K562 (cell line): ENCODE measurements around the gene CD4. TPM values are rescaled to one million over a fixed set of nuclear protein-coding genes. Genes with fewer than 3 reads are reported as not detected.

ENCODE experiments used
- ATAC-seq: fragments of 200-7000 bp; cut with Tn5 transposase; 3 replicates; pipeline ENCODE4 v1.9.1; 2020; ENCODE audit warnings: moderate library complexity
- BruUV-seq: library from RNA; stranded (reverse); fragments of 400-500 nt; replicated peaks from 2 replicates; lab custom pipeline; 2021; lab: Mats Ljungman, UMichigan
- CTCF ChIA-PET: fragments of 300-600 bp; formaldehyde crosslinking; extraction: SDS; loops from one replicate; lab custom pipeline; 2021; ENCODE audit warnings: low intra/inter-chr PET ratio; lab: Yijun Ruan, JAX
- POLR2A ChIA-PET: fragments of 300-600, 350-650 bp; sonication (Branson Sonifier 250); formaldehyde crosslinking; extraction: SDS; loops from one replicate; lab custom pipeline; 2021; ENCODE audit warnings: antibody characterized with exemption, inconsistent platforms; lab: Yijun Ruan, JAX
- DNase-seq, 4 experiments: peaks; one replicate each; pipeline versions ENCODE4 v3.0.0 to v3.0.0-alpha.2; 2011 to 2018; ENCODE audit warnings: low spot score in 3 of 4, mixed read lengths in 3 of 4; ENCODE audit errors: extremely low read depth in 1 of 4
- FAIRE-seq: peaks from 2 replicates; lab custom pipeline; 2011; peaks lifted over from hg19 to GRCh38; lab: Jason Lieb, UNC
- H2AFZ ChIP-seq: 2 replicates; pipeline ENCODE4 v1.6.0; 2011; ENCODE audit warnings: low read depth, low read length, control low read depth, inconsistent platforms
- H3K27ac ChIP-seq: fragments of 200-600 bp; 3 replicates; pipeline ENCODE4 v1.8.0; 2011; ENCODE audit warnings: low read depth, mild to moderate bottlenecking, control low read depth, inconsistent platforms, low read length, moderate library complexity, mixed read lengths; ENCODE audit errors: extremely low read depth
- H3K27me3 ChIP-seq, 2 experiments: fragments of 300-600 bp in 1 of 2; 2 replicates in 1 of 2; 3 replicates in 1 of 2; pipeline versions ENCODE4 v1.6.0 to v1.8.0; 2011; ENCODE audit warnings: inconsistent platforms in 2 of 2, low read length in 2 of 2, mild to moderate bottlenecking in 1 of 2, mixed read lengths in 1 of 2, moderate library complexity in 1 of 2; ENCODE audit not compliant: control insufficient read depth in 2 of 2, insufficient read depth in 2 of 2
- H3K36me3 ChIP-seq: fragments of 300-600 bp; 3 replicates; pipeline ENCODE4 v1.8.0; 2011; ENCODE audit warnings: mild to moderate bottlenecking, low read length, inconsistent platforms; ENCODE audit not compliant: control insufficient read depth, insufficient read depth
- H3K4me1 ChIP-seq, 2 experiments: fragments of 200-600 bp in 1 of 2; replicated peaks in 1 of 2; 2 replicates in 1 of 2; 3 replicates in 1 of 2; pipeline versions ENCODE4 v1.5.1 to v1.8.0; 2011; ENCODE audit warnings: inconsistent platforms in 2 of 2, low read length in 2 of 2, mild to moderate bottlenecking in 1 of 2, mixed read lengths in 1 of 2, moderate library complexity in 1 of 2; ENCODE audit not compliant: control insufficient read depth in 2 of 2, insufficient read depth in 2 of 2
- H3K4me2 ChIP-seq: 2 replicates; pipeline ENCODE4 v1.6.1; 2011; ENCODE audit warnings: low read length, control low read depth, inconsistent platforms, mixed read lengths; ENCODE audit not compliant: insufficient read depth
- H3K4me3 ChIP-seq: fragments of 200-600 bp; sonication (generic), shearing (Covaris generic); 2 replicates; pipeline ENCODE4 v1.5.1; 2016; ENCODE audit warnings: control low read depth, inconsistent platforms
- H3K79me2 ChIP-seq: fragments of 200-600 bp; 3 replicates; pipeline ENCODE4 v1.8.0; 2011; ENCODE audit warnings: low read length, inconsistent platforms; ENCODE audit not compliant: control insufficient read depth, insufficient read depth
- H3K9ac ChIP-seq, 2 experiments: 2 replicates each; pipeline versions ENCODE4 v1.6.0 to v1.6.1; 2011; ENCODE audit warnings: low read depth in 2 of 2, low read length in 2 of 2, control low read depth in 1 of 2, inconsistent platforms in 1 of 2, mild to moderate bottlenecking in 1 of 2, mixed read lengths in 1 of 2; ENCODE audit not compliant: insufficient read depth in 1 of 2
- H3K9me1 ChIP-seq: one replicate; pipeline ENCODE4 v1.6.0; 2011; ENCODE audit warnings: inconsistent platforms, mild to moderate bottlenecking, low read length, moderate library complexity; ENCODE audit not compliant: control insufficient read depth, insufficient read depth
- H3K9me3 ChIP-seq: replicated peaks from 2 replicates; pipeline ENCODE4 v1.5.1; 2011; ENCODE audit warnings: low read depth, low read length, inconsistent platforms; ENCODE audit not compliant: control insufficient read depth, insufficient read depth
- H4K20me1 ChIP-seq: replicated peaks from 2 replicates; pipeline ENCODE4 v1.6.1; 2011; ENCODE audit warnings: low read length, inconsistent platforms, mixed read lengths; ENCODE audit not compliant: control insufficient read depth, insufficient read depth
- CEBPB ChIP-seq: fragments of 450-650 bp; IDR thresholded peaks from 2 replicates; pipeline ENCODE4 v1.6.1; 2016; ENCODE audit warnings: missing genetic modification characterization, missing compliant biosample characterization
- CHD2 ChIP-seq: IDR thresholded peaks from 2 replicates; pipeline ENCODE4 v1.6.1; 2011; ENCODE audit warnings: low read depth, low read length
- CSDE1 ChIP-seq, 2 experiments: fragments of 450-650 bp; IDR thresholded peaks; 2 replicates each; pipeline ENCODE4 v1.6.1; 2016; ENCODE audit warnings: mild to moderate bottlenecking in 1 of 2
- FUS ChIP-seq: fragments of 200-400 bp; formaldehyde crosslinking; optimal IDR thresholded peaks from 2 replicates; pipeline ENCODE3; 2017; ENCODE audit warnings: low read depth, low read length
- ILK ChIP-seq: fragments of 450-650 bp; IDR thresholded peaks from 2 replicates; pipeline ENCODE4 v1.6.1; 2016; ENCODE audit warnings: missing genetic modification characterization, low read depth, mild to moderate bottlenecking, missing compliant biosample characterization, moderate library complexity, borderline replicate concordance
- KAT7 ChIP-seq: sonication (generic); formaldehyde crosslinking; IDR thresholded peaks from 2 replicates; pipeline ENCODE4 v1.8.0; 2022; ENCODE audit warnings: missing genetic modification reagents, mild to moderate bottlenecking, borderline replicate concordance
- LEF1 ChIP-seq: fragments of 450-650 bp; IDR thresholded peaks from 2 replicates; pipeline ENCODE4 v1.6.1; 2016; ENCODE audit warnings: mild to moderate bottlenecking
- RFX1 ChIP-seq: fragments of 450-650 bp; IDR thresholded peaks from 2 replicates; pipeline ENCODE4 v1.6.1; 2016; ENCODE audit warnings: mild to moderate bottlenecking, moderate library complexity
- SIX5 ChIP-seq, 2 experiments: IDR thresholded peaks; 2 replicates each; pipeline ENCODE4 v1.6.1; 2011; ENCODE audit warnings: low read length in 2 of 2, borderline replicate concordance in 1 of 2, low read depth in 1 of 2, mild to moderate bottlenecking in 1 of 2, moderate library complexity in 1 of 2; ENCODE audit not compliant: insufficient read depth in 1 of 2
- SMAD4 ChIP-seq: fragments of 250-450 bp; sonication (Bioruptor Pico); conservative IDR thresholded peaks from 2 replicates; pipeline ENCODE4 v1.8.0; 2021; ENCODE audit warnings: inconsistent platforms, mild to moderate bottlenecking, moderate library complexity
- SRSF3 ChIP-seq: fragments of 200-400 bp; formaldehyde crosslinking; IDR thresholded peaks from 2 replicates; pipeline ENCODE4 v1.6.1; 2016; ENCODE audit warnings: mild to moderate bottlenecking, low read length, moderate library complexity; ENCODE audit not compliant: insufficient read depth
- TEAD1 ChIP-seq, 2 experiments: fragments of 450-650 bp in 1 of 2; sonication (generic) in 1 of 2; formaldehyde crosslinking; IDR thresholded peaks; 2 replicates each; pipeline versions ENCODE4 v1.4.0 to v1.8.0; 2020 to 2022; ENCODE audit warnings: mild to moderate bottlenecking in 2 of 2, missing genetic modification reagents in 1 of 2
- ZBTB17 ChIP-seq: fragments of 450-650 bp; formaldehyde crosslinking; IDR thresholded peaks from 2 replicates; pipeline ENCODE4 v1.4.0; 2020; ENCODE audit warnings: mild to moderate bottlenecking
- ZC3H11A ChIP-seq: IDR thresholded peaks from 2 replicates; pipeline ENCODE4 v1.6.1; 2012; ENCODE audit warnings: low read depth, low read length, improper control_type of control experiment
- ZNF197 ChIP-seq: fragments of 200-800 bp; sonication (Bioruptor generic); IDR thresholded peaks from 2 replicates; pipeline ENCODE4 v1.6.1; 2016; ENCODE audit warnings: low read depth, missing genetic modification characterization, missing compliant biosample characterization
- ZNF24 ChIP-seq: fragments of 450-650 bp; IDR thresholded peaks from 2 replicates; pipeline ENCODE4 v1.6.1; 2016
- ZNF274 ChIP-seq: IDR thresholded peaks from 2 replicates; pipeline ENCODE4 v1.6.1; 2011; ENCODE audit warnings: low read depth, mild to moderate bottlenecking, low read length, moderate library complexity, borderline replicate concordance
- ZNF445 ChIP-seq: fragments of 250-450 bp; sonication (Bioruptor Pico); IDR thresholded peaks from 2 replicates; pipeline ENCODE4 v1.4.0; 2020; ENCODE audit warnings: low read depth, mild to moderate bottlenecking, moderate library complexity
- WGBS: fragments of 100-300 bp; shearing (Covaris generic); methylation state at CpG from one replicate; pipeline ENCODE4 v1.1.6; 2016; ENCODE audit warnings: low coverage, mixed read lengths; ENCODE audit not compliant: insufficient coverage; ENCODE audit errors: missing lambda C conversion rate; 5-methylcytosine and 5-hydroxymethylcytosine counted together
- in situ Hi-C: fragments of 300-500 bp; cut with MboI; formaldehyde crosslinking; loops from 4 replicates; pipeline ENCODE4 v1.15.0; 2018; ENCODE audit warnings: inconsistent platforms, mixed read lengths
- intact Hi-C: fragments of 100-400 bp; cut with micrococcal nuclease; formaldehyde crosslinking; loops from 2 replicates; pipeline ENCODE4 v1.14.2; 2022
- polyA plus RNA-seq, 8 experiments: library from polyadenylated mRNA; depleted of rRNA in 4 of 8; stranded (reverse) in 5 of 8; unstranded in 3 of 8; fragments of >200 nt; fragmentation: Nextera tagmentation in 2 of 8; fragmentation: Illumina TruSeq in 1 of 8; extraction: Ambion mirVana in 2 of 8; extraction: Trizol in 1 of 8; gene quantifications; 2 replicates each; pipeline versions ENCODE4 v1.2.1 to v1.2.3, GENCODE V29; 2011 to 2014; ENCODE audit warnings: inconsistent platforms in 1 of 8, missing spikeins in 1 of 8
- total RNA-seq, 7 experiments: library from RNA; depleted of rRNA in 6 of 7; stranded (reverse); fragments of >200 nt in 6 of 7; fragmentation: Illumina TruSeq in 2 of 7; extraction: Trizol in 2 of 7; gene quantifications; 2 replicates each; pipeline versions ENCODE4 v1.2.1 to v1.2.3, GENCODE V29; 2011 to 2021; ENCODE audit warnings: low replicate concordance in 1 of 7
- TF ChIP-seq, protein P1 (sequence below), 3 experiments: IDR thresholded peaks in 2 of 3; conservative IDR thresholded peaks in 1 of 3; 2 replicates each; pipeline ENCODE4 v1.5.1; 2011 to 2012; ENCODE audit warnings: low read length in 3 of 3, mild to moderate bottlenecking in 3 of 3, control low read depth in 2 of 3, improper control_type of control experiment in 1 of 3, inconsistent platforms in 1 of 3, low read depth in 1 of 3, mixed read lengths in 1 of 3, moderate library complexity in 1 of 3; ENCODE audit not compliant: insufficient read depth in 2 of 3
- TF ChIP-seq, protein P2 (sequence below): fragments of 450-650 bp; IDR thresholded peaks from 2 replicates; pipeline ENCODE4 v1.6.1; 2016; ENCODE audit warnings: missing biosample characterization, missing genetic modification characterization

Gene CD4
- total and polyA plus RNA-seq, 9 of the 15 experiments (the other 6 are each of a cell fraction or from before 2014, with no cell fraction given): 0.06 to 0.27 (median 0.09) TPM; not detected in 5

DNA sequence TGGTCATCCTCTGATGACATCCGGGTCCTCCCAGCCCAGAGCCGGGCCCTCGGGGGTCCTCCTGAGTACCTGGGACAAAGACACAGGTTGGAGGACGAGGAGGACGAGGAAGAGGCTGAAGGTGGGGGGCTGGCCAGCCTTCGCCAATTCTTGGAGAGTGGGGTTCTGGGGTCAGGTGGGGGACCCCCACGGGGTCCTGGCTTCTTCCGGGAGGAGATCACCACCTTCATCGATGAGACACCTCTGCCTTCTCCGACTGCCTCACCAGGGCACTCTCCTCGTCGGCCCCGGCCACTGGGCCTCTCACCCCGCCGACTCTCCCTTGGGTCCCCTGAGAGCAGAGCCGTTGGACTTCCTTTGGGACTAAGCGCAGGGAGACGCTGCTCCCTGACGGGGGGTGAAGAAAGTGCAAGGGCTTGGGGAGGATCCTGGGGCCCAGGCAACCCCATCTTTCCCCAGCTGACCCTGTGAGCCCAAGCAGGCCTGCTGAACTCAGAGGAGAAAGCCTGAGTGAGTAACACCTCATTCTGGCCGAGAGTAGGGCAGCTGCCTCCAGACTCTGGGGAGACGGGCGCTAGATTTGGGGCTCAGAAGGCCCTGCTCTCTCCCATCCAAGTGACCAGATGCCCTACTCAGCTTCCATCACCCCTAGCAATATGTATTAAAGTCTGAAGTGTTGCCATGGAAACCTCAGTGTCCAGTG, 37.6 kb downstream of the CD4 start:
- Histone ChIP-seq H3K9me1 (no peaks in the 10 kb centered on the region), H3K9ac (peak overlapping the region; percentile 26 to 83; a peak in 2 of 4 replicates), H3K36me3 (peaks cover 22% of the 10 kb centered on the region; the same call in 1 of the 3 replicates), H3K27me3 (peaks cover 0 to 4% of the 10 kb centered on the region in 2 experiments; a peak in 2 of 5 replicates), H3K79me2 (peaks cover 24% of the 10 kb centered on the region), H3K4me1 (peaks cover 13 to 52% of the 10 kb centered on the region in 2 experiments; a peak in 4 of 5 replicates), H3K9me3 (no peaks in the 10 kb centered on the region), H3K27ac (peak overlapping the region; percentile 48; the same call in 1 of the 3 replicates), H2AFZ (peak overlapping the region; percentile 82), H3K4me3 (no peak overlapping the region), H3K4me2 (peak overlapping the region; percentile 67; the same call in 1 of the 2 replicates), H4K20me1 (no peaks in the 10 kb centered on the region)
- ChIA-PET CTCF (interaction anchor here (1.8 to 1.9 kb wide), 2 partner anchors 73 to 91 kb away, joined by 6 to 15 read pairs; partner anchors contain the start of gene MLF2), POLR2A (interaction anchor here (1.1 to 1.2 kb wide), 2 partner anchors 13 to 46 kb away, joined by 3 to 4 read pairs; partner anchors contain the start of gene SPSB2)
- peak in 1 of 4 experiments; percentile 15 for DNase-seq
- ATAC-seq: no peak
- no peak for FAIRE-seq
- 82% methylated on average over 7 of the region's 22 CpGs for WGBS
- in situ Hi-C loops (no loop called here), intact Hi-C loops (loop anchor here (2.0 to 10.0 kb wide), 4 partner anchors 50 to 272 kb away; partner anchors contain the start of genes IFFO1 and ZNF384)
- no TSS peak for BruUV-seq
- TF ChIP-seq TEAD1 (CRISPR knock-in tag; IDR thresholded peaks at IDR 0.05) (no peak), CHD2 (no peak), ZNF274 (no peak), CSDE1 (IDR thresholded peaks at IDR 0.05) (no peak), FUS (no peak), RFX1 (peak; percentile 90), ZC3H11A (no peak), SIX5 (IDR thresholded peaks at IDR 0.05; ENCODE audit: borderline replicate concordance in 1 of 2, insufficient read depth in 1 of 2, low read depth in 1 of 2, low read length in 2 of 2) (no peak), ZNF197 (CRISPR knock-in tag) (no peak), KAT7 (no peak), ILK (tag) (no peak), SMAD4 (CRISPR knock-in tag) (0 out of 2 replicates have a peak, but pooled peaks have one; percentile 24), ZNF24 (no peak), CEBPB (tag) (no peak), ZNF445 (CRISPR knock-in tag) (no peak), SRSF3 (no peak), ZBTB17 (CRISPR knock-in tag) (0 out of 2 replicates have a peak, but pooled peaks have one; percentile 25), LEF1 (no peak)
- TF ChIP-seq, protein P1, sequence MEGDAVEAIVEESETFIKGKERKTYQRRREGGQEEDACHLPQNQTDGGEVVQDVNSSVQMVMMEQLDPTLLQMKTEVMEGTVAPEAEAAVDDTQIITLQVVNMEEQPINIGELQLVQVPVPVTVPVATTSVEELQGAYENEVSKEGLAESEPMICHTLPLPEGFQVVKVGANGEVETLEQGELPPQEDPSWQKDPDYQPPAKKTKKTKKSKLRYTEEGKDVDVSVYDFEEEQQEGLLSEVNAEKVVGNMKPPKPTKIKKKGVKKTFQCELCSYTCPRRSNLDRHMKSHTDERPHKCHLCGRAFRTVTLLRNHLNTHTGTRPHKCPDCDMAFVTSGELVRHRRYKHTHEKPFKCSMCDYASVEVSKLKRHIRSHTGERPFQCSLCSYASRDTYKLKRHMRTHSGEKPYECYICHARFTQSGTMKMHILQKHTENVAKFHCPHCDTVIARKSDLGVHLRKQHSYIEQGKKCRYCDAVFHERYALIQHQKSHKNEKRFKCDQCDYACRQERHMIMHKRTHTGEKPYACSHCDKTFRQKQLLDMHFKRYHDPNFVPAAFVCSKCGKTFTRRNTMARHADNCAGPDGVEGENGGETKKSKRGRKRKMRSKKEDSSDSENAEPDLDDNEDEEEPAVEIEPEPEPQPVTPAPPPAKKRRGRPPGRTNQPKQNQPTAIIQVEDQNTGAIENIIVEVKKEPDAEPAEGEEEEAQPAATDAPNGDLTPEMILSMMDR (IDR thresholded peaks at IDR 0.05 in 2 of 3, conservative IDR thresholded peaks at IDR 0.05 in 1 of 3; ENCODE audit: insufficient read depth in 2 of 3, low read depth in 1 of 3, low read length in 3 of 3): peak in 1 of 3 experiments; percentile 6; a peak in 1 of 6 replicates
- TF ChIP-seq, protein P2, sequence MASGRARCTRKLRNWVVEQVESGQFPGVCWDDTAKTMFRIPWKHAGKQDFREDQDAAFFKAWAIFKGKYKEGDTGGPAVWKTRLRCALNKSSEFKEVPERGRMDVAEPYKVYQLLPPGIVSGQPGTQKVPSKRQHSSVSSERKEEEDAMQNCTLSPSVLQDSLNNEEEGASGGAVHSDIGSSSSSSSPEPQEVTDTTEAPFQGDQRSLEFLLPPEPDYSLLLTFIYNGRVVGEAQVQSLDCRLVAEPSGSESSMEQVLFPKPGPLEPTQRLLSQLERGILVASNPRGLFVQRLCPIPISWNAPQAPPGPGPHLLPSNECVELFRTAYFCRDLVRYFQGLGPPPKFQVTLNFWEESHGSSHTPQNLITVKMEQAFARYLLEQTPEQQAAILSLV: no peak
